GM23338 (cell line): ENCODE data around the gene QDPR. TPM values are rescaled to one million over a fixed set of nuclear protein-coding genes. Genes with fewer than 3 reads are reported as not detected.

Source experiments
- ATAC-seq: fragments of 200-7000 bp; cut with Tn5 transposase; 3 replicates; pipeline ENCODE4 v1.9.1; 2020
- DNase-seq: peaks from one replicate; pipeline ENCODE4 v3.0.0-alpha.2; 2015; ENCODE audit warnings: low spot score
- H2AFZ ChIP-seq: fragments of 200-600 bp; sonication (generic); 2 replicates; pipeline ENCODE4 v1.8.0; 2016; ENCODE audit warnings: antibody characterized with exemption, mild to moderate bottlenecking, moderate library complexity
- H3F3A ChIP-seq: fragments of 200-600 bp; sonication (generic); replicated peaks from 2 replicates; pipeline ENCODE4 v1.8.0; 2017; ENCODE audit warnings: antibody characterized with exemption, mixed run types, low read depth
- H3K27ac ChIP-seq: fragments of 200-600 bp; sonication (generic); 2 replicates; pipeline ENCODE4 v1.6.1; 2016; ENCODE audit warnings: low read depth
- H3K27me3 ChIP-seq: fragments of 200-600 bp; sonication (generic); 2 replicates; pipeline ENCODE4 v1.8.0; 2016; ENCODE audit warnings: mild to moderate bottlenecking, mixed run types, moderate library complexity; ENCODE audit not compliant: insufficient read depth
- H3K36me3 ChIP-seq: fragments of 200-600 bp; sonication (generic); 2 replicates; pipeline ENCODE4 v1.8.0; 2016; ENCODE audit warnings: mild to moderate bottlenecking; ENCODE audit not compliant: insufficient read depth
- H3K4me1 ChIP-seq: fragments of 200-600 bp; sonication (generic); 2 replicates; pipeline ENCODE4 v1.8.0; 2016; ENCODE audit warnings: mild to moderate bottlenecking, moderate library complexity; ENCODE audit not compliant: insufficient read depth
- H3K4me2 ChIP-seq: fragments of 200-600 bp; sonication (generic); 2 replicates; pipeline ENCODE4 v1.7.1; 2017; ENCODE audit warnings: mixed run types
- H3K4me3 ChIP-seq: fragments of 200-600 bp; sonication (generic); 2 replicates; pipeline ENCODE4 v1.6.1; 2016; ENCODE audit warnings: mixed run types
- H3K79me2 ChIP-seq: fragments of 200-600 bp; sonication (generic); replicated peaks from 2 replicates; pipeline ENCODE4 v1.8.0; 2017; ENCODE audit warnings: mild to moderate bottlenecking; ENCODE audit not compliant: insufficient read depth
- H3K9me2 ChIP-seq: fragments of 200-600 bp; sonication (generic); 2 replicates; pipeline ENCODE4 v1.8.0; 2017; ENCODE audit not compliant: insufficient read depth
- H4K20me1 ChIP-seq: fragments of 200-600 bp; sonication (generic); replicated peaks from 2 replicates; pipeline ENCODE4 v1.8.0; 2017; ENCODE audit warnings: mild to moderate bottlenecking; ENCODE audit not compliant: insufficient read depth
- H3K27ac Mint-ChIP-seq: 2 replicates; pipeline ENCODE4 v1.8.0; 2020; ENCODE audit warnings: inconsistent platforms, mild to moderate bottlenecking, moderate library complexity, mixed read lengths
- H3K27me3 Mint-ChIP-seq: 3 replicates; pipeline ENCODE4 v1.8.0; 2022; ENCODE audit warnings: low read depth, mild to moderate bottlenecking, moderate library complexity, mixed read lengths, inconsistent platforms; ENCODE audit not compliant: insufficient read depth, poor library complexity
- H3K36me3 Mint-ChIP-seq: 3 replicates; pipeline ENCODE4 v1.8.0; 2021; ENCODE audit warnings: low read depth, mild to moderate bottlenecking, inconsistent platforms, moderate library complexity, mixed read lengths
- H3K4me1 Mint-ChIP-seq: 3 replicates; pipeline ENCODE4 v1.8.0; 2020; ENCODE audit warnings: mild to moderate bottlenecking, inconsistent platforms, mixed read lengths
- H3K4me3 Mint-ChIP-seq: 3 replicates; pipeline ENCODE4 v1.8.0; 2021; ENCODE audit warnings: moderate library complexity, mild to moderate bottlenecking, inconsistent platforms, mixed read lengths
- H3K9me3 Mint-ChIP-seq: 3 replicates; pipeline ENCODE4 v1.8.0; 2020; ENCODE audit warnings: moderate library complexity, mild to moderate bottlenecking, inconsistent platforms, mixed read lengths
- CREB1 ChIP-seq: fragments of 250-450 bp; sonication (Bioruptor Pico); IDR thresholded peaks from 2 replicates; pipeline ENCODE4 v1.5.0; 2020; ENCODE audit warnings: low read depth, mild to moderate bottlenecking, moderate library complexity
- CTCF ChIP-seq, 2 experiments: fragments of 200-600 bp in 1 of 2; sonication (generic) in 1 of 2; conservative IDR thresholded peaks; 2 replicates each; pipeline versions ENCODE4 v1.5.1 to v1.6.1; 2016 to 2017; ENCODE audit warnings: antibody characterized with exemption in 2 of 2, low read depth in 2 of 2, mild to moderate bottlenecking in 2 of 2, moderate library complexity in 1 of 2
- ETS1 ChIP-seq: IDR thresholded peaks from 2 replicates; pipeline ENCODE4 v1.6.1; 2016; ENCODE audit warnings: antibody characterized with exemption
- EZH2 ChIP-seq: fragments of 200-600 bp; sonication (generic); IDR thresholded peaks from one replicate; pipeline ENCODE4 v1.8.0; 2017; ENCODE audit warnings: antibody characterized with exemption, mild to moderate bottlenecking, low read depth; ENCODE audit not compliant: unreplicated experiment
- STAT1 ChIP-seq: IDR thresholded peaks from one replicate; pipeline ENCODE4 v1.6.1; 2016; ENCODE audit warnings: antibody characterized with exemption; ENCODE audit not compliant: unreplicated experiment
- ZNF114 ChIP-seq: fragments of 250-450 bp; sonication (Bioruptor Pico); IDR thresholded peaks from 2 replicates; pipeline ENCODE4 v1.5.0; 2020; ENCODE audit warnings: mild to moderate bottlenecking, moderate library complexity
- ZNF331 ChIP-seq: fragments of 250-450 bp; sonication (Bioruptor Pico); IDR thresholded peaks from 2 replicates; pipeline ENCODE4 v1.5.0; 2020; ENCODE audit warnings: low read depth, mild to moderate bottlenecking, moderate library complexity
- ZNF462 ChIP-seq: fragments of 250-450 bp; sonication (Bioruptor Pico); IDR thresholded peaks from 2 replicates; pipeline ENCODE4 v1.5.0; 2020; ENCODE audit warnings: mild to moderate bottlenecking, moderate library complexity
- polyA plus RNA-seq: library from polyadenylated mRNA; unstranded; fragments of >200 nt; fragmentation: Nextera tagmentation; extraction: Ambion mirVana; gene quantifications from 2 replicates; pipeline ENCODE4 v1.2.1, GENCODE V29; 2016
- total RNA-seq: library from RNA; depleted of rRNA; stranded (reverse); fragments of >200 nt; shearing (Covaris generic); gene quantifications from 2 replicates; pipeline ENCODE4 v1.2.3, GENCODE V29; 2014

The QDPR gene
- total and polyA plus RNA-seq, 2 experiments from 2014 or later = 31.5 to 42.7 TPM

GRCh38 chr4:17526695-17527477, 15.0 kb upstream of the QDPR start (continued):
- no peak for TF ChIP-seq CTCF (conservative IDR thresholded peaks at IDR 0.05; ENCODE audit: low read depth in 2 of 2)
- no peak for TF ChIP-seq CREB1 (CRISPR knock-in tag)
- no peak for TF ChIP-seq ETS1
- no peak for TF ChIP-seq STAT1
- TF ChIP-seq ZNF331 (CRISPR knock-in tag) = no peak

GRCh38 chr4:17523662-17524061, 11.8 kb upstream of the QDPR start:
- H3K4me1 Mint-ChIP-seq = peaks cover 3% of the 10 kb centered on the region; the same call in 1 of the 3 replicates
- Histone ChIP-seq H3K4me3 (no peak overlapping the region), H3K4me2 (no peak overlapping the region), H3F3A (no peaks in the 10 kb centered on the region), H4K20me1 (no peaks in the 10 kb centered on the region), H3K27ac (no peak overlapping the region), H3K36me3 (no peaks in the 10 kb centered on the region), H3K4me1 (no peaks in the 10 kb centered on the region; the same call in 1 of the 2 replicates), H3K27me3 (no peaks in the 10 kb centered on the region), H3K9me2 (no peaks in the 10 kb centered on the region; the same call in 1 of the 2 replicates), H3K79me2 (no peaks in the 10 kb centered on the region), H2AFZ (peak overlapping the region; percentile 47; the same call in 1 of the 2 replicates)
- peaks cover 2% of the 10 kb centered on the region for H3K27me3 Mint-ChIP-seq
- no peak overlapping the region for H3K4me3 Mint-ChIP-seq
- no peak for ATAC-seq
- H3K27ac Mint-ChIP-seq = no peak overlapping the region
- H3K36me3 Mint-ChIP-seq = no peaks in the 10 kb centered on the region
- DNase-seq = no peak
- H3K9me3 Mint-ChIP-seq = no peaks in the 10 kb centered on the region
- TF ChIP-seq ZNF462 (CRISPR knock-in tag) = no peak
- TF ChIP-seq STAT1 = no peak
- no peak for TF ChIP-seq CTCF (conservative IDR thresholded peaks at IDR 0.05; ENCODE audit: low read depth in 2 of 2)
- no peak for TF ChIP-seq ZNF114
- TF ChIP-seq EZH2 = no peak
